ENCODE measurements around the gene LTA. TPM values are rescaled to one million over a fixed set of nuclear protein-coding genes. Genes with fewer than 3 reads are reported as not detected.

Gene LTA
- total and polyA plus RNA-seq, 7 donors: 0.05 to 0.10 TPM; not detected in 5

DNA sequence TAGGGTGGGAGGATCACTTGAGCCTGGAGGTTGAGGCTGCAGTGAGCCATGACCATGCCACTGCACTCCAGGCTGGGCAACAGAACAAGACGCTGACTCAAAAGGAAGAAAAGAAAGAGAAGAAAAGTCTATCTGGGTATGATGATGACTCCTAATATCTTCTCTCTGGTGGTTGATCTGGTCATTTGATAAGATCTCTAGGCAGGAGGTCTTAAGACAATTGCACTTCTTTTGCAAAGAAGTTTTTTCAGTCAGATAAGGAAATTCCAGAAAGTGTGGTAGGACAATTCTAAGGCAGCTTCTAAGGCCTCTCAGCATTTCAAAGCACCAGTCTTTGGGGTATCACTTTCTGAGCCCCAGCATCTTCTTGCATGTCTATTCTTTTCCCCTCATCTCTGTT is 35.2 kb downstream of the LTA start:
- 81 to 100% (median 100%) methylated on average over 1 of the region's 1 CpG for WGBS, 3 donors
- Histone ChIP-seq H3K27ac (no peak overlapping the region), H3K27me3 (ENCODE audit: insufficient read depth in 3 of 3, low read length in 2 of 3) (no peaks in the 10 kb centered on the region), H3K9me3 (no peaks in the 10 kb centered on the region), H3K4me1 (no peaks in the 10 kb centered on the region), H3K36me3 (ENCODE audit: insufficient read depth in 1 of 2, low read depth in 1 of 2) (no peaks in the 10 kb centered on the region), H3K4me3 (no peak overlapping the region)
- intact Hi-C loops (cut with DNase I): no loop called here
- TF ChIP-seq, protein P1, sequence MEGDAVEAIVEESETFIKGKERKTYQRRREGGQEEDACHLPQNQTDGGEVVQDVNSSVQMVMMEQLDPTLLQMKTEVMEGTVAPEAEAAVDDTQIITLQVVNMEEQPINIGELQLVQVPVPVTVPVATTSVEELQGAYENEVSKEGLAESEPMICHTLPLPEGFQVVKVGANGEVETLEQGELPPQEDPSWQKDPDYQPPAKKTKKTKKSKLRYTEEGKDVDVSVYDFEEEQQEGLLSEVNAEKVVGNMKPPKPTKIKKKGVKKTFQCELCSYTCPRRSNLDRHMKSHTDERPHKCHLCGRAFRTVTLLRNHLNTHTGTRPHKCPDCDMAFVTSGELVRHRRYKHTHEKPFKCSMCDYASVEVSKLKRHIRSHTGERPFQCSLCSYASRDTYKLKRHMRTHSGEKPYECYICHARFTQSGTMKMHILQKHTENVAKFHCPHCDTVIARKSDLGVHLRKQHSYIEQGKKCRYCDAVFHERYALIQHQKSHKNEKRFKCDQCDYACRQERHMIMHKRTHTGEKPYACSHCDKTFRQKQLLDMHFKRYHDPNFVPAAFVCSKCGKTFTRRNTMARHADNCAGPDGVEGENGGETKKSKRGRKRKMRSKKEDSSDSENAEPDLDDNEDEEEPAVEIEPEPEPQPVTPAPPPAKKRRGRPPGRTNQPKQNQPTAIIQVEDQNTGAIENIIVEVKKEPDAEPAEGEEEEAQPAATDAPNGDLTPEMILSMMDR (IDR thresholded peaks at IDR 0.05): no peak
- DNase-seq (no peak), ATAC-seq (no peak)

DNA sequence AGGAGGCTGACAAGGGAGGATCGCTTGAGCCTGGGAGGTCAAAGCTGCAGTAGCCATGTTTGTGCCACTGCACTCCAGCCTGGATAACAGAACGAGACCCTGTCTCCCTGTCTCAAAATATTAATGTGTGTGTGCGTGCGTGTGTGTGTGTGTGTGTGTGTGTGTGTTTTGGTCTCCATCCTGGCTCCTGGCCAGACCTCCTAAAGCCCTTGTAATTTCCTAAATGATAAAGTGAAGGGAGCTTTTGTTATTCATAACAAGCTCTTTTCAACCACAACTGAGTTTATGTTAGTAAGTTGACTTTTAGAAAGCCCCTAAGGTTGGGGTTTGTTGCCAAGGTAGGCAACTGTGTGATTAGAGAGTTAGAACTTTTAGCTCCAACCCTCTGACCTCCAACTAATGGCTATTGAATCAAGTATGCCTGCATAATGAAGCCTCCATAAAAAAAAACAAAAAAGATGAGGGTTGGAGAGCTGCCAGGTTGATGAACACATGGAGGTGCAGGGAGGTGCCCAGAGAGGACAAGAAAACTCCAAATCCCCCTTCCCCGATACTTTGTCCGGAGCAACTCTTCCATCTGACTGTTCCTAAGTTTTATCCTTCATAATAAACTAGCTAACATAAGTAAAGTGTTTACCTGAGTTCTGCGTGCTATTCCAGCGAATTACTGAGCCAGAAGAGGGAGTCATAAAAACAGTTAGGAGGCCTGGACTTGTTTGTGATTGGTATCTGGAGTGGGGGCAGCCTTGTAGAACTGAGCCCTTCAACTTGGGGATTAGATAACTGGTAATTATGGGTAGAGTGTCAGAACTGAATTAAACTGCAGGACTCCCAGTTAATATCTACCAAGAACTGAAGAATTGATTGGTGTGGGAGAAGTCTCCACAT is 37.7 kb downstream of the LTA start:
- no peak for ATAC-seq

DNA sequence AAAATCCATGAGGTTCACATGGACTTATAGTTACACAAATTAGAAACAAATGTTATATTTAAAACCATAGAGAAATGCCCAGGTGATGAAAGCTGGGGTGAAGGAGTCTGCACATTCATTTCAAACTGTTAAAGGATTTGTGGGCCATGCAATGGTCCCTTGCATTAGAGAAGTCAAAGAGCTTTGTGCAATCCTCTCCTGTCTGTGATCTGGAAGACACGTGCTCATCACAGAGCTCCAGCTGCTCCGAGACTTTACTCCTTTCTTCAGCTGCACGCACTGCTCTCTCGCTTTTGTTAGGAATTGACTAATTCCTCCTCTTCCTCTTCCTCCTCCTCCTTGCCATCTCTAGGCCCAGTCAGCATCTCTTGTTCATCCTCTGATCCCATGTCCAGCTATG is 38.9 kb downstream of the LTA start:
- TF ChIP-seq, protein P1 (IDR thresholded peaks at IDR 0.05): no peak
- H3K9me3 ChIP-seq: no peaks in the 10 kb centered on the region
- no peaks in the 10 kb centered on the region for H3K27me3 ChIP-seq (ENCODE audit: insufficient read depth in 3 of 3, low read length in 2 of 3)
- H3K36me3 ChIP-seq (ENCODE audit: insufficient read depth in 1 of 2, low read depth in 1 of 2): no peaks in the 10 kb centered on the region
- H3K27ac ChIP-seq: no peak overlapping the region
- 67 to 72% (median 71%) methylated on average over 4 of the region's 4 CpGs for whole genome bisulfite sequencing, 3 donors
- H3K4me3 ChIP-seq: no peak overlapping the region
- DNase-seq (no peak), ATAC-seq (no peak)
- intact Hi-C loops (cut with DNase I): no loop called here
- no peaks in the 10 kb centered on the region for H3K4me1 ChIP-seq

More for the DNA sequence above, 37.7 kb downstream of the LTA start:
- WGBS, 3 donors: 73 to 76% (median 74%) methylated on average over 8 of the region's 8 CpGs
- Histone ChIP-seq H3K9me3 (no peaks in the 10 kb centered on the region), H3K27me3 (ENCODE audit: insufficient read depth in 3 of 3, low read length in 2 of 3) (no peaks in the 10 kb centered on the region), H3K36me3 (ENCODE audit: insufficient read depth in 1 of 2, low read depth in 1 of 2) (no peaks in the 10 kb centered on the region), H3K4me3 (no peak overlapping the region), H3K4me1 (no peaks in the 10 kb centered on the region), H3K27ac (no peak overlapping the region)
- DNase-seq: no peak
- intact Hi-C loops (cut with DNase I): no loop called here
- TF ChIP-seq, protein P1 (IDR thresholded peaks at IDR 0.05): no peak

DNA sequence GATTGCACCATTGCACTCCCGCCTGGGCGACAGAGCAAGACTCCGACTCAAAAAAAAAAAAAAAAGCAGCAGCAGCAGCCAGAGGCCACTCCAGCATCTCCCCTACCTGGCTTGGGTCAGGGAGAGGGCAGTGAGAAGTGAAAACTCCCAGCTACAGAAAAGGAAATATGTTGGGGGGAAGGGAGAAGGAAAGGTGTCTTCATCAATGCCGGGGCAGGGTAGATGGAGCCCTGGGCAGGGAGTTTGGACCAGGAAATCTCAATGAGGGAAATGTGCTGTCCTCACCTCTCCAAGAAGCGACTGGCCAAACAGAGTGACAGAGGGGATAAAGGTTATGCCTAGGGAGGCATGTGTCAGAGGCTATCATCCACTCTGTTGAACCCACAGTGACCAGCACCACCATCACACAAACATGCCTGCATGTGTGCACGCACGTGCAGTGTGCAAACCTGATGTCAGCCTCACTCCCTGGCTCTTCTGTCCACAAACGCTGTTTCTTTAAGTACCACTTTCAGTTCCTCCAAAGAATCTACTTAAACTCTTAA is 42.1 kb downstream of the LTA start:
- 75 to 89% (median 79%) methylated on average over 8 of the region's 8 CpGs for WGBS, 3 donors
- Histone ChIP-seq H3K4me1 (no peaks in the 10 kb centered on the region), H3K36me3 (ENCODE audit: insufficient read depth in 1 of 2, low read depth in 1 of 2) (no peaks in the 10 kb centered on the region), H3K27ac (no peak overlapping the region), H3K4me3 (no peak overlapping the region), H3K9me3 (no peaks in the 10 kb centered on the region), H3K27me3 (ENCODE audit: insufficient read depth in 3 of 3, low read length in 2 of 3) (no peaks in the 10 kb centered on the region)
- TF ChIP-seq, protein P1 (IDR thresholded peaks at IDR 0.05): no peak
- DNase-seq (no peak), ATAC-seq (no peak)
- intact Hi-C loops (cut with DNase I): no loop called here

Measured in psoas muscle (tissue), 8 donors.